DOHH2 (cell line): ENCODE data around the gene CSMD2.

Experiments
- H3F3A ChIP-seq: fragments of 200-600 bp; sonication (generic), shearing (Covaris generic); 2 replicates; pipeline ENCODE4 v1.6.0; 2016; ENCODE audit warnings: antibody characterized with exemption, mild to moderate bottlenecking; ENCODE audit not compliant: control insufficient read depth, insufficient read depth
- H3K27ac ChIP-seq: fragments of 200-600 bp; sonication (generic); 2 replicates; pipeline ENCODE4 v1.5.1; 2014; ENCODE audit warnings: low read depth, mild to moderate bottlenecking, low read length, moderate library complexity
- H3K27me3 ChIP-seq: fragments of 200-600 bp; sonication (generic); 2 replicates; pipeline ENCODE4 v1.6.1; 2014; ENCODE audit warnings: mild to moderate bottlenecking, low read length, mixed read lengths; ENCODE audit not compliant: control insufficient read depth
- H3K36me3 ChIP-seq: fragments of 200-600 bp; sonication (generic); 2 replicates; pipeline ENCODE4 v1.6.1; 2014; ENCODE audit warnings: mild to moderate bottlenecking, low read length, moderate library complexity, mixed read lengths; ENCODE audit not compliant: control insufficient read depth
- H3K4me1 ChIP-seq: fragments of 200-600 bp; sonication (generic); 2 replicates; pipeline ENCODE4 v1.6.1; 2014; ENCODE audit warnings: mild to moderate bottlenecking, low read length, mixed read lengths; ENCODE audit not compliant: control insufficient read depth
- H3K4me2 ChIP-seq: fragments of 200-600 bp; sonication (generic); 2 replicates; pipeline ENCODE4 v1.6.0; 2014; ENCODE audit warnings: mild to moderate bottlenecking, low read length, moderate library complexity
- H3K4me3 ChIP-seq: fragments of 200-600 bp; sonication (generic); 2 replicates; pipeline ENCODE4 v1.5.1; 2014; ENCODE audit warnings: mild to moderate bottlenecking, low read length, mixed read lengths
- H3K79me2 ChIP-seq: fragments of 200-600 bp; sonication (generic); 2 replicates; pipeline ENCODE4 v1.6.1; 2014; ENCODE audit warnings: mild to moderate bottlenecking, low read length, mixed read lengths; ENCODE audit not compliant: control insufficient read depth
- H3K9me2 ChIP-seq: fragments of 200-600 bp; sonication (generic); replicated peaks from 2 replicates; pipeline ENCODE4 v1.6.1; 2014; ENCODE audit warnings: mild to moderate bottlenecking, low read length, mixed read lengths; ENCODE audit not compliant: control insufficient read depth
- H3K9me3 ChIP-seq: fragments of 200-600 bp; sonication (generic); 2 replicates; pipeline ENCODE4 v1.6.1; 2014; ENCODE audit warnings: antibody characterized with exemption, low read length, mixed read lengths; ENCODE audit not compliant: control insufficient read depth, insufficient read depth
- H4K20me1 ChIP-seq: fragments of 200-600 bp; sonication (generic); 2 replicates; pipeline ENCODE4 v1.6.0; 2014; ENCODE audit warnings: low read depth, mild to moderate bottlenecking, antibody characterized with exemption, low read length, moderate library complexity; ENCODE audit not compliant: control insufficient read depth, insufficient read depth
- EZH2phosphoT487 ChIP-seq: fragments of 200-600 bp; sonication (generic); IDR thresholded peaks from 2 replicates; pipeline ENCODE4 v1.6.1; 2017; ENCODE audit warnings: borderline replicate concordance, mild to moderate bottlenecking, antibody characterized with exemption, low read length, moderate library complexity, mixed read lengths
- TF ChIP-seq, protein P1 (sequence below): fragments of 200-600 bp; sonication (generic); IDR thresholded peaks from one replicate; pipeline ENCODE4 v1.5.1; 2014; ENCODE audit warnings: antibody characterized with exemption, mild to moderate bottlenecking, low read depth, low read length; ENCODE audit not compliant: poor library complexity, severe bottlenecking

CSMD2 gene

DNA sequence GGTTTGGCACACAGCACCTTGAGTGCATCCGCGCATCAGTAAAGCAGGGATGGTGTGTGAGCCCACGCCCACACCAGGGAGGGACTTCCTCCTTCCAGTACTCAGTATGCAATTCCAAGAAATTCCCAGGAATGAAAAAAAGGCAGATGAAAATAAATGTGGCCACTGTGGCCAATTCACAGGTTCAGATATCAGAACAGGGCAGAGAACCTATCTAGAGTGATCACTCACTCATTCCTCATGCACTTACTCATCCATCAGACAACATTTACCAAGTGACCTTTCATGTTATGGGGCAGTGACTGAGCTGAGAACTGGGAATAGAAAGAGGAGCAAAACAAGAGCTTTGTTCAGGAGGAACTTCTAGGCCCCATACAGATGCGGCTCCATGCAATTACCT, 578.9 kb downstream of the CSMD2 start:
- Histone ChIP-seq H3K79me2 (no peaks in the 10 kb centered on the region), H3K9me3 (no peaks in the 10 kb centered on the region), H3K9me2 (no peaks in the 10 kb centered on the region), H3K27ac (no peak overlapping the region), H3F3A (no peaks in the 10 kb centered on the region), H3K36me3 (no peaks in the 10 kb centered on the region), H3K4me1 (no peaks in the 10 kb centered on the region), H3K4me3 (no peak overlapping the region), H4K20me1 (no peaks in the 10 kb centered on the region), H3K4me2 (no peak overlapping the region), H3K27me3 (peaks cover 3% of the 10 kb centered on the region; the same call in 1 of the 2 replicates)
- no peak for TF ChIP-seq EZH2phosphoT487
- TF ChIP-seq, protein P1, sequence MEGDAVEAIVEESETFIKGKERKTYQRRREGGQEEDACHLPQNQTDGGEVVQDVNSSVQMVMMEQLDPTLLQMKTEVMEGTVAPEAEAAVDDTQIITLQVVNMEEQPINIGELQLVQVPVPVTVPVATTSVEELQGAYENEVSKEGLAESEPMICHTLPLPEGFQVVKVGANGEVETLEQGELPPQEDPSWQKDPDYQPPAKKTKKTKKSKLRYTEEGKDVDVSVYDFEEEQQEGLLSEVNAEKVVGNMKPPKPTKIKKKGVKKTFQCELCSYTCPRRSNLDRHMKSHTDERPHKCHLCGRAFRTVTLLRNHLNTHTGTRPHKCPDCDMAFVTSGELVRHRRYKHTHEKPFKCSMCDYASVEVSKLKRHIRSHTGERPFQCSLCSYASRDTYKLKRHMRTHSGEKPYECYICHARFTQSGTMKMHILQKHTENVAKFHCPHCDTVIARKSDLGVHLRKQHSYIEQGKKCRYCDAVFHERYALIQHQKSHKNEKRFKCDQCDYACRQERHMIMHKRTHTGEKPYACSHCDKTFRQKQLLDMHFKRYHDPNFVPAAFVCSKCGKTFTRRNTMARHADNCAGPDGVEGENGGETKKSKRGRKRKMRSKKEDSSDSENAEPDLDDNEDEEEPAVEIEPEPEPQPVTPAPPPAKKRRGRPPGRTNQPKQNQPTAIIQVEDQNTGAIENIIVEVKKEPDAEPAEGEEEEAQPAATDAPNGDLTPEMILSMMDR = no peak

DNA sequence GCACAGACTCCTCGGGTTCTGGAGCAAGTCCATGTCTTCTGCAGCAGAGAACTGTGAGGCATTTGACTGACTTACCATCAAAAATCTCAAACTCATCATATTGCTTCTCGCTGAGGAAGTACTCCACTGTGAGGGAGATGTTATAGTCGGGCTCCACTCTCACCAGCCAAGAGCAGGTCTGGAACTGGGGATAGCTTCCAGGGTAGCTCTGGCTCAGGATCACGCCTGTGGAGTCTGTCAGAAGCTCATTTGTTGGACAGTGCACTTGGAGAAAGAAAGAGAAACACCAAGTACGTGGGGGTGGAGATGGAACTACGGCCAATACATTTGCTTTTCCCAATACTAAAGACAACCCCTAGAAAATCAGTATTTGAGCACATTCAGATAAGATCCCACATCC, 581.5 kb downstream of the CSMD2 start:
- Histone ChIP-seq H3K27me3 (peaks cover 3% of the 10 kb centered on the region; the same call in 1 of the 2 replicates), H3K4me3 (no peak overlapping the region), H3K79me2 (no peaks in the 10 kb centered on the region), H4K20me1 (no peaks in the 10 kb centered on the region), H3K4me2 (no peak overlapping the region), H3K36me3 (no peaks in the 10 kb centered on the region), H3K9me3 (no peaks in the 10 kb centered on the region), H3K27ac (no peak overlapping the region), H3K4me1 (no peaks in the 10 kb centered on the region), H3F3A (no peaks in the 10 kb centered on the region), H3K9me2 (no peaks in the 10 kb centered on the region)
- TF ChIP-seq, protein P1 = no peak
- no peak for TF ChIP-seq EZH2phosphoT487

DNA sequence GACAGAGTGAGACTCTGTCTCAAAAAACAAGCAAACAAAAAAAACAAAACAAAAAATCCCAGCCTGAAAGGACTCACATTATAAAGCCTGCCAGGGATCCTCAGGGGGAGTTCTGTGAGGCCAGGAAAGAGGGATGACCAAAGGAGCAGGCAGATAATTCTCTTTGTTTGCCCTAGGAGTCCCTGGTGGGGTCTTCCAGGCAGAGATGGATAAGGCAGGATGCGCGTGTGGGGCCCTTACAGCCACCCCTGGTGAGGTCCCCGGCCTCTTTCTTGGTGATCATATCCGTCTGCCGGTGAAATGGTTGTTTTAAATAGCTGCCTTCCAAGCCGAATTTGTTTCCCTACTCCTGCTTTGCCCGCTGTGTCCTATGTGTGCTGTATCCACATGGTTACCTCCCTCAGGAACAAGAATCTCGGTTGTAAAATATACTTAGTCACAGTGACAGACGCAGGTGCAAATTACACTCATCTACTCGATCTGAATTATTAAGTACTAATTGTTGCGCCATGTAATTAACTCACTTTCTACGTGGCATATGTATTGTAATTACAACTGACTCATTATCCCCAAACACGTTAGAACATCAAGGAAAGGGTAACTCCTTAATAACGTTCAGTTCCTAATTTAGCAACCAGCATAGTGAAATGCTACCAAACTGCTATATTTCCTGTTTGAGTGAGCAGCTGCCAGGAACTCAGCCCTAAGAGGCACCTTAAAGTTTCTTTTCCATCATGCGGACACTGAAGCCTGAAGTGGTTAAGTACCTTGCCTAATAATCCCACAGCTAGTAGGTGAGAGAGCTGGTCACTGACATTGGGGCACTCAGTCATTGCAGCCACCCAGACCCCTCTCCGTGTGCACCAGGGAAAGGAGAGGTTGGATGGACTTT, 586.2 kb downstream of the CSMD2 start:
- H4K20me1 ChIP-seq = no peaks in the 10 kb centered on the region
- no peak overlapping the region for H3K27ac ChIP-seq
- no peak overlapping the region for H3K4me2 ChIP-seq
- no peaks in the 10 kb centered on the region for H3K36me3 ChIP-seq
- H3K4me3 ChIP-seq = no peak overlapping the region
- H3K4me1 ChIP-seq = peaks cover 6% of the 10 kb centered on the region
- TF ChIP-seq, protein P1 = no peak
- no peak for TF ChIP-seq EZH2phosphoT487
- H3K27me3 ChIP-seq = peaks cover 3% of the 10 kb centered on the region; the same call in 1 of the 2 replicates
- H3K79me2 ChIP-seq = no peaks in the 10 kb centered on the region
- no peaks in the 10 kb centered on the region for H3K9me2 ChIP-seq
- no peaks in the 10 kb centered on the region for H3K9me3 ChIP-seq
- H3F3A ChIP-seq = no peaks in the 10 kb centered on the region
